ENCODE data around the gene ATF4. TPM values are rescaled to one million over a fixed set of nuclear protein-coding genes. Genes with fewer than 3 reads are reported as not detected.
A peak's percentile ranks its signal among the peaks of the same experiment; 100 is the strongest.

The ATF4 gene
- total RNA-seq, 2 donors from 2014 or later: 301 to 320 TPM

GRCh38 chr22:39554151-39554550 is 33.8 kb downstream of the ATF4 start:
- ATAC-seq (ENCODE audit: insufficient number of reproducible peaks, low FRiP score, low read depth) (no peak), DNase-seq (ENCODE audit: low spot score) (no peak)
- Histone ChIP-seq H3K9me3 (no peaks in the 10 kb centered on the region), H3K4me3 (no peak overlapping the region), H3K36me3 (no peaks in the 10 kb centered on the region), H3K27me3 (replicated peaks; ENCODE audit: insufficient read depth) (peaks cover 9% of the 10 kb centered on the region), H3K4me1 (ENCODE audit: control insufficient read depth in 1 of 2, low read depth in 2 of 2) (peaks cover 6 to 7% of the 10 kb centered on the region in 2 donors), H3K27ac (no peak overlapping the region)
- TF ChIP-seq, protein P1, sequence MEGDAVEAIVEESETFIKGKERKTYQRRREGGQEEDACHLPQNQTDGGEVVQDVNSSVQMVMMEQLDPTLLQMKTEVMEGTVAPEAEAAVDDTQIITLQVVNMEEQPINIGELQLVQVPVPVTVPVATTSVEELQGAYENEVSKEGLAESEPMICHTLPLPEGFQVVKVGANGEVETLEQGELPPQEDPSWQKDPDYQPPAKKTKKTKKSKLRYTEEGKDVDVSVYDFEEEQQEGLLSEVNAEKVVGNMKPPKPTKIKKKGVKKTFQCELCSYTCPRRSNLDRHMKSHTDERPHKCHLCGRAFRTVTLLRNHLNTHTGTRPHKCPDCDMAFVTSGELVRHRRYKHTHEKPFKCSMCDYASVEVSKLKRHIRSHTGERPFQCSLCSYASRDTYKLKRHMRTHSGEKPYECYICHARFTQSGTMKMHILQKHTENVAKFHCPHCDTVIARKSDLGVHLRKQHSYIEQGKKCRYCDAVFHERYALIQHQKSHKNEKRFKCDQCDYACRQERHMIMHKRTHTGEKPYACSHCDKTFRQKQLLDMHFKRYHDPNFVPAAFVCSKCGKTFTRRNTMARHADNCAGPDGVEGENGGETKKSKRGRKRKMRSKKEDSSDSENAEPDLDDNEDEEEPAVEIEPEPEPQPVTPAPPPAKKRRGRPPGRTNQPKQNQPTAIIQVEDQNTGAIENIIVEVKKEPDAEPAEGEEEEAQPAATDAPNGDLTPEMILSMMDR (IDR thresholded peaks at IDR 0.05): no peak

DNA sequence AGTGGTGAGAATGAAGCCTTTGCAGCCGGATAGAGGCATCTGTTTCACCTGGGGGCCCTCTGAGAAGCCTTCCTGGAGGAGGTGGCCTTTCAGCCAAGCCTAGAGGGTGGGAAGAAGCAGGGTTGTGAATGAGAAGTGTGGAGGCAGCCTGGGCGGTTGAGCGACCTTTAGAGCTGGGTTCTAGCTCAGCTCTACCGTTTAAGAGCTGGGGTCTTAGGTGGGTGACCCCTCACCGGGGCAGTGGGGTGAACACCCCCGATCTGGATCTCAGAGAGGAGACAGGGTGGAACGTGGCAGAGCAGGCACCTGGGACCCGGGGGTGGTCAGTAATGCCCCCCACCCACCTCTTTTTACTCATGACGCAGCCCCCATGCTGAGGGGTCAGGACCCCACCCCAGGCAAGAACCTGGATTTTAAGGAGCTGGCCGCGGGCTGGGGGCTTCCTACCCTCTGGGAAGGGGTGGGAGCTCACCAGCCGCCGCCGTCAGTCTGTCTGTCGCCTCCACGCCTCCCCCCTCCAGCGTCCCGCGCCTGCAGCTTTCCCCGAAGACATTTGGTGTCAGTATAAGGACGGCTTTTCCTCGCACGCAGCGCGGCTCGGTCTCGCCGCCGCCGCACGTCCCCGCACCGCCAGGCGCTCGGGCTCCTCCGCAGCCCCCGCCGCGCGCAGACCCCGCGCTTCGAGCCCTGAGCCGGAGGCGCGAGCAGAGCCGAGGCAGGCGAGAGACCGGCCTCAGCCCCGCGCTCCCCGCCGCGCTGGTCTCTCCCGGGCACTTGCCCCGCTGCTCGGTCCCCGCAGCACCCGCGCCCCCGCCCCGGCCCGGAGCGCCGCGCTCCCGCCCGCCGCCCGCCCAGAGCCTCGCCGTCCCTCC is 36.8 kb downstream of the ATF4 start:
- H3K27ac ChIP-seq: no peak overlapping the region
- no peaks in the 10 kb centered on the region for H3K9me3 ChIP-seq
- no peak for DNase-seq (ENCODE audit: low spot score)
- H3K4me1 ChIP-seq (ENCODE audit: control insufficient read depth in 1 of 2, low read depth in 2 of 2): peaks cover 6 to 7% of the 10 kb centered on the region in 2 donors
- no peak for ATAC-seq (ENCODE audit: insufficient number of reproducible peaks, low FRiP score, low read depth)
- peak overlapping the region; percentile 58 for H3K4me3 ChIP-seq
- peaks cover 9% of the 10 kb centered on the region for H3K27me3 ChIP-seq (replicated peaks; ENCODE audit: insufficient read depth)
- no peaks in the 10 kb centered on the region for H3K36me3 ChIP-seq
- TF ChIP-seq, protein P1 (IDR thresholded peaks at IDR 0.05): no peak

DNA sequence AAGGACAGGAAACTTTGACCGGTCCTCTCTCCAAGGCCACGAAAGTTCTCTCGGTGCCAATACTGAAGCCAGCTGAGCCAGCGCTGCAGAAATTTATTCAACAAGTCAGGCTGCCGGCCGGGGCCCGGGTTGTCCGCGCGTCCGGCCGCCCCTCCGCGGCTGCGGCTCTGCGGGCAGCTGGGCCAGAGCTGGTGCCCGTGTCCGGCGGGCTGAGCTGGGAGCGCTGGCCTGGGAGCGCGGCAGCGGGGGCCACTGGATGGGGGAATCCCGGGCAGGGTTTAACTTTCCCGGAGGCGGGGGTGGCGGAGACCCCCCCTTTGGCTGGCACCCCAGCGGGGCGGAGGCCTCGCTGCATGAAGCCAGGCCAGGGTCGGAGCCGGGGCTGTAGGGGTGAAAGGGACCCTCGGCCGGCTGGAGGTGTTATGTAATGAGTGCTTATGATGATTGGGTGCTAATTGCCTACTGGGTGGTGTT is 37.9 kb downstream of the ATF4 start:
- Histone ChIP-seq H3K27ac (no peak overlapping the region), H3K4me3 (peak overlapping the region; percentile 48), H3K9me3 (no peaks in the 10 kb centered on the region), H3K27me3 (replicated peaks; ENCODE audit: insufficient read depth) (peaks cover 9% of the 10 kb centered on the region), H3K36me3 (no peaks in the 10 kb centered on the region), H3K4me1 (ENCODE audit: control insufficient read depth in 1 of 2, low read depth in 2 of 2) (peaks cover 6 to 7% of the 10 kb centered on the region in 2 donors)
- TF ChIP-seq, protein P1 (IDR thresholded peaks at IDR 0.05): no peak
- ATAC-seq (ENCODE audit: insufficient number of reproducible peaks, low FRiP score, low read depth) (no peak), DNase-seq (ENCODE audit: low spot score) (no peak)

GRCh38 chr22:39558950-39559349 is 38.6 kb downstream of the ATF4 start:
- Histone ChIP-seq H3K9me3 (no peaks in the 10 kb centered on the region), H3K4me1 (ENCODE audit: control insufficient read depth in 1 of 2, low read depth in 2 of 2) (peaks cover 6 to 7% of the 10 kb centered on the region in 2 donors), H3K36me3 (no peaks in the 10 kb centered on the region), H3K4me3 (no peak overlapping the region), H3K27me3 (replicated peaks; ENCODE audit: insufficient read depth) (peaks cover 9% of the 10 kb centered on the region), H3K27ac (no peak overlapping the region)
- ATAC-seq (ENCODE audit: insufficient number of reproducible peaks, low FRiP score, low read depth) (no peak), DNase-seq (ENCODE audit: low spot score) (no peak)
- TF ChIP-seq, protein P1 (IDR thresholded peaks at IDR 0.05): no peak

DNA sequence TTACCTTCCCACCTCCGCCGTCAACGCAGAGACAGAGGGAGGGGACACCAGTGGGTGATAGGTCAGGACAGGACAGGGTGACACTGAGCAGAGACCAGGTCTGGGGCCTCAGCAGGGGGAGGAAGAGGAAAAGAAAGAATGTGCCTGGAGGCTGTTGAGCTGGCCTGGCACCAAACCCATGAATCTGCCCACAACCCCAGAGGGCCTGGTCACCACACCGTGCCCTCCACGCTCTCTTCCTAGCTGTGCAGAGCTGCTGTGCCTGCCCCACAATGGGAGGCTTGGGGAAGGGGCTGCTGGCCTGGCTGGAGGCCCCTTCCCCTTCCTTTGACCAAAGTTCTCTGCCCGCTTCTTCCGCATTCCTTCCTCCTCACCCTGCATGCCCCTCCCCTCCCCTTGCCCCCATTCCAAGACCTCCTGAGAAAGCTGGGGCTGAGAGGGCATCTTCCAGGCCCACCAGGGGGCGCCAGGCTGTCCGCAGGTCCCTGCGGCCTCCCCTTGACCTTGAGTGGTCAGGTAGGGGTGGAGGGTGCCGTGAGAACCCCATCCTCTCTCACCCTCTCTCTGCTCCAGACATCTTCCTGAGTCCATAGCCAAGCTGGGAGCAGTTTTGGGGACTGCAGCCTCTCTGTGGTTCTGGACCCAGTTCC is 39.2 kb downstream of the ATF4 start:
- ATAC-seq (ENCODE audit: insufficient number of reproducible peaks, low FRiP score, low read depth): no peak
- peaks cover 9% of the 10 kb centered on the region for H3K27me3 ChIP-seq (replicated peaks; ENCODE audit: insufficient read depth)

More for the DNA sequence above, 39.2 kb downstream of the ATF4 start:
- Histone ChIP-seq H3K4me3 (no peak overlapping the region), H3K36me3 (no peaks in the 10 kb centered on the region), H3K4me1 (ENCODE audit: control insufficient read depth in 1 of 2, low read depth in 2 of 2) (peaks cover 6 to 7% of the 10 kb centered on the region in 2 donors), H3K9me3 (no peaks in the 10 kb centered on the region), H3K27ac (no peak overlapping the region)
- DNase-seq (ENCODE audit: low spot score): no peak
- TF ChIP-seq, protein P1 (IDR thresholded peaks at IDR 0.05): no peak

Data from thoracic aorta (tissue), 2 donors.